GM20431 (cell line): ENCODE measurements around the gene FAHD1.

ENCODE experiments used
- in situ Hi-C: fragments of 300-500 bp; cut with MseI, MboI; formaldehyde crosslinking; loops from one replicate; pipeline ENCODE4 v1.15.0; 2020; ENCODE audit warnings: low sequenced_read_pairs; ENCODE audit not compliant: unreplicated experiment

FAHD1 gene

GRCh38 chr16:1826691-1827573 is at the start of gene FAHD1, which contains the start of gene HAGH:
TSS of gene FAHD1 (plus strand) at chr16:1827206. CDS start at chr16:1827239, 33 bp downstream.
TSS of gene HAGH (minus strand) at chr16:1826825. CDS start at chr16:1826787, 38 bp downstream.
- in situ Hi-C loops: no loop called here

GRCh38 chr16:1777375-1778199 is 49.4 kb upstream of the FAHD1 start:
- in situ Hi-C loops: no loop called here

GRCh38 chr16:1778200-1779179 is 48.5 kb upstream of the FAHD1 start:
- in situ Hi-C loops: no loop called here

GRCh38 chr16:1779234-1779701 is 47.7 kb upstream of the FAHD1 start:
- in situ Hi-C loops: no loop called here

- in situ Hi-C loops: no loop called here
These were observed 47.0 kb upstream of the FAHD1 start for GRCh38 chr16:1779741-1780676.

- in situ Hi-C loops: no loop called here
These were observed 46.3 kb upstream of the FAHD1 start for GRCh38 chr16:1780677-1781072.

GRCh38 chr16:1781254-1781653 is 45.8 kb upstream of the FAHD1 start:
- in situ Hi-C loops: no loop called here

GRCh38 chr16:1781758-1782407 is 45.1 kb upstream of the FAHD1 start:
- in situ Hi-C loops: no loop called here

GRCh38 chr16:1782408-1783264 is 44.4 kb upstream of the FAHD1 start, which contains the start of the genes NUBP2 and SPSB3:
TSS of gene NUBP2 (plus strand) at chr16:1782960. CDS start at chr16:1783021, 61 bp downstream.
TSS of gene SPSB3 (minus strand) at chr16:1782571. CDS start at chr16:1781483, 1,088 bp downstream.
- in situ Hi-C loops: no loop called here

- in situ Hi-C loops: no loop called here
These were observed 41.8 kb upstream of the FAHD1 start for GRCh38 chr16:1784977-1785845.

GRCh38 chr16:1785846-1786170 is 41.2 kb upstream of the FAHD1 start:
- in situ Hi-C loops: no loop called here

GRCh38 chr16:1786242-1787055 is 40.6 kb upstream of the FAHD1 start:
- in situ Hi-C loops: no loop called here

GRCh38 chr16:1787056-1787321 is 40.0 kb upstream of the FAHD1 start:
- in situ Hi-C loops: no loop called here

- in situ Hi-C loops: no loop called here
These were observed 39.5 kb upstream of the FAHD1 start for GRCh38 chr16:1787322-1788094.

- in situ Hi-C loops: no loop called here
These were observed 38.8 kb upstream of the FAHD1 start for GRCh38 chr16:1788095-1788707.
